ENCODE data around the gene PLA2G1B.

PLA2G1B gene

GRCh38 chr12:120284381-120284780, 43.2 kb downstream of the PLA2G1B start:
- DNase-seq, result no peak
- Mint-ChIP-seq H3K36me3 (ENCODE audit: low read depth) (no peaks in the 10 kb centered on the region), H3K9me3 (peaks cover 10% of the 10 kb centered on the region), H3K27me3 (ENCODE audit: low read depth, poor library complexity) (peaks cover 39% of the 10 kb centered on the region), H3K4me3 (no peak overlapping the region), H3K27ac (no peak overlapping the region), H3K4me1 (peaks cover 19% of the 10 kb centered on the region)
- no peak for TF ChIP-seq CTCF (IDR thresholded peaks at IDR 0.05)

GRCh38 chr12:120283318-120283717, 44.3 kb downstream of the PLA2G1B start:
- no peak for DNase-seq
- no peak overlapping the region for H3K4me3 Mint-ChIP-seq
- no peak overlapping the region for H3K27ac Mint-ChIP-seq
- H3K27me3 Mint-ChIP-seq (ENCODE audit: low read depth, poor library complexity), result peaks cover 37% of the 10 kb centered on the region
- peaks cover 16% of the 10 kb centered on the region for H3K9me3 Mint-ChIP-seq
- no peaks in the 10 kb centered on the region for H3K36me3 Mint-ChIP-seq (ENCODE audit: low read depth)
- peaks cover 17% of the 10 kb centered on the region for H3K4me1 Mint-ChIP-seq
- TF ChIP-seq CTCF (IDR thresholded peaks at IDR 0.05), result no peak

- Mint-ChIP-seq H3K27ac (no peak overlapping the region), H3K4me3 (no peak overlapping the region), H3K9me3 (peaks cover 23% of the 10 kb centered on the region), H3K36me3 (ENCODE audit: low read depth) (no peaks in the 10 kb centered on the region), H3K4me1 (no peaks in the 10 kb centered on the region), H3K27me3 (ENCODE audit: low read depth, poor library complexity) (peaks cover 8% of the 10 kb centered on the region)
- TF ChIP-seq CTCF (IDR thresholded peaks at IDR 0.05), result no peak
- no peak for DNase-seq
Measured at GRCh38 chr12:120278137-120279069, 49.2 kb downstream of the PLA2G1B start.

GRCh38 chr12:120276734-120277133, 50.8 kb downstream of the PLA2G1B start:
- H3K27me3 Mint-ChIP-seq (ENCODE audit: low read depth, poor library complexity), result no peaks in the 10 kb centered on the region
- H3K9me3 Mint-ChIP-seq, result peaks cover 23% of the 10 kb centered on the region
- no peaks in the 10 kb centered on the region for H3K4me1 Mint-ChIP-seq
- no peak overlapping the region for H3K27ac Mint-ChIP-seq
- TF ChIP-seq CTCF (IDR thresholded peaks at IDR 0.05), result no peak
- no peaks in the 10 kb centered on the region for H3K36me3 Mint-ChIP-seq (ENCODE audit: low read depth)
- no peak overlapping the region for H3K4me3 Mint-ChIP-seq
- no peak for DNase-seq
